ENCODE measurements around the gene ARHGAP15.

- TF ChIP-seq, protein P1, sequence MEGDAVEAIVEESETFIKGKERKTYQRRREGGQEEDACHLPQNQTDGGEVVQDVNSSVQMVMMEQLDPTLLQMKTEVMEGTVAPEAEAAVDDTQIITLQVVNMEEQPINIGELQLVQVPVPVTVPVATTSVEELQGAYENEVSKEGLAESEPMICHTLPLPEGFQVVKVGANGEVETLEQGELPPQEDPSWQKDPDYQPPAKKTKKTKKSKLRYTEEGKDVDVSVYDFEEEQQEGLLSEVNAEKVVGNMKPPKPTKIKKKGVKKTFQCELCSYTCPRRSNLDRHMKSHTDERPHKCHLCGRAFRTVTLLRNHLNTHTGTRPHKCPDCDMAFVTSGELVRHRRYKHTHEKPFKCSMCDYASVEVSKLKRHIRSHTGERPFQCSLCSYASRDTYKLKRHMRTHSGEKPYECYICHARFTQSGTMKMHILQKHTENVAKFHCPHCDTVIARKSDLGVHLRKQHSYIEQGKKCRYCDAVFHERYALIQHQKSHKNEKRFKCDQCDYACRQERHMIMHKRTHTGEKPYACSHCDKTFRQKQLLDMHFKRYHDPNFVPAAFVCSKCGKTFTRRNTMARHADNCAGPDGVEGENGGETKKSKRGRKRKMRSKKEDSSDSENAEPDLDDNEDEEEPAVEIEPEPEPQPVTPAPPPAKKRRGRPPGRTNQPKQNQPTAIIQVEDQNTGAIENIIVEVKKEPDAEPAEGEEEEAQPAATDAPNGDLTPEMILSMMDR (IDR thresholded peaks at IDR 0.05), result no peak
- no peak for TF ChIP-seq POLR2A (IDR thresholded peaks at IDR 0.05)
Measured at GRCh38 chr2:143581134-143581533, 451.9 kb downstream of the ARHGAP15 start.

All from adrenal gland (tissue), 5 donors.